ENCODE measurements around the gene CCDC112. TPM values are rescaled to one million over a fixed set of nuclear protein-coding genes. Genes with fewer than 3 reads are reported as not detected.

The CCDC112 gene
- total RNA-seq: 10 to 100 TPM in 1 of 2 donors, 1 to 10 TPM in 1; 8.4 to 11.1 TPM

GRCh38 chr5:115296124-115297022, at the start of gene CCDC112:
Gene CCDC112, minus strand, starts transcription at chr5:115296654. Its CDS starts 111 bp downstream, at chr5:115296543.
- peak; percentile 31 for DNase-seq (ENCODE audit: low spot score)
- Histone ChIP-seq H3K9me3 (peaks cover 3% of the 10 kb centered on the region), H3K4me1 (ENCODE audit: control insufficient read depth in 1 of 2, low read depth in 2 of 2) (peaks cover 0 to 3% of the 10 kb centered on the region in 2 donors), H3K27ac (no peak within 1 kb of the TSS), H3K27me3 (replicated peaks; ENCODE audit: insufficient read depth) (no peaks in the 10 kb centered on the region), H3K4me3 (peak within 1 kb of the TSS; percentile 96), H3K36me3 (no peaks in the 10 kb centered on the region)
- ATAC-seq (ENCODE audit: insufficient number of reproducible peaks, low FRiP score, low read depth): peak; percentile 12
- no peak for TF ChIP-seq CTCF (IDR thresholded peaks at IDR 0.05)

- ATAC-seq (ENCODE audit: insufficient number of reproducible peaks, low FRiP score, low read depth): no peak
- no peaks in the 10 kb centered on the region for H3K27me3 ChIP-seq (replicated peaks; ENCODE audit: insufficient read depth)
- H3K4me1 ChIP-seq (ENCODE audit: control insufficient read depth in 1 of 2, low read depth in 2 of 2): no peaks in the 10 kb centered on the region
- H3K27ac ChIP-seq: no peak overlapping the region
- no peaks in the 10 kb centered on the region for H3K36me3 ChIP-seq
- no peak for DNase-seq (ENCODE audit: low spot score)
- no peak overlapping the region for H3K4me3 ChIP-seq
- no peaks in the 10 kb centered on the region for H3K9me3 ChIP-seq
- TF ChIP-seq CTCF (IDR thresholded peaks at IDR 0.05): no peak
These were observed 48.9 kb upstream of the CCDC112 start for GRCh38 chr5:115345344-115345743.

- no peaks in the 10 kb centered on the region for H3K9me3 ChIP-seq
- no peaks in the 10 kb centered on the region for H3K36me3 ChIP-seq
- no peaks in the 10 kb centered on the region for H3K27me3 ChIP-seq (replicated peaks; ENCODE audit: insufficient read depth)
- no peak overlapping the region for H3K4me3 ChIP-seq
- ATAC-seq (ENCODE audit: insufficient number of reproducible peaks, low FRiP score, low read depth) (no peak), DNase-seq (ENCODE audit: low spot score) (no peak)
- no peak overlapping the region for H3K27ac ChIP-seq
- no peak for TF ChIP-seq CTCF (IDR thresholded peaks at IDR 0.05)
- no peaks in the 10 kb centered on the region for H3K4me1 ChIP-seq (ENCODE audit: control insufficient read depth in 1 of 2, low read depth in 2 of 2)
These were observed 47.4 kb upstream of the CCDC112 start for GRCh38 chr5:115343855-115344254.

- H3K36me3 ChIP-seq: no peaks in the 10 kb centered on the region
- H3K27me3 ChIP-seq (replicated peaks; ENCODE audit: insufficient read depth): no peaks in the 10 kb centered on the region
- H3K4me3 ChIP-seq: no peak overlapping the region
- DNase-seq (ENCODE audit: low spot score): no peak
- no peaks in the 10 kb centered on the region for H3K9me3 ChIP-seq
- no peaks in the 10 kb centered on the region for H3K4me1 ChIP-seq (ENCODE audit: control insufficient read depth in 1 of 2, low read depth in 2 of 2)
- no peak for ATAC-seq (ENCODE audit: insufficient number of reproducible peaks, low FRiP score, low read depth)
- no peak overlapping the region for H3K27ac ChIP-seq
- no peak for TF ChIP-seq CTCF (IDR thresholded peaks at IDR 0.05)
These were observed 46.3 kb upstream of the CCDC112 start for GRCh38 chr5:115342590-115343377.

GRCh38 chr5:115341745-115342144, 45.3 kb upstream of the CCDC112 start:
- Histone ChIP-seq H3K27me3 (replicated peaks; ENCODE audit: insufficient read depth) (no peaks in the 10 kb centered on the region), H3K36me3 (no peaks in the 10 kb centered on the region), H3K4me1 (ENCODE audit: control insufficient read depth in 1 of 2, low read depth in 2 of 2) (no peaks in the 10 kb centered on the region), H3K27ac (no peak overlapping the region), H3K4me3 (no peak overlapping the region), H3K9me3 (no peaks in the 10 kb centered on the region)
- DNase-seq (ENCODE audit: low spot score) (no peak), ATAC-seq (ENCODE audit: insufficient number of reproducible peaks, low FRiP score, low read depth) (no peak)
- TF ChIP-seq CTCF (IDR thresholded peaks at IDR 0.05): no peak
